Liver (tissue), 9 donors: ENCODE measurements around the gene PARD3. TPM values are rescaled to one million over a fixed set of nuclear protein-coding genes. Genes with fewer than 3 reads are reported as not detected.

Experiments
- DNase-seq: peaks from one replicate; pipeline ENCODE4 v3.0.0-alpha.2; 2017; ENCODE audit warnings: low spot score
- H3K27ac ChIP-seq, 2 donors: one replicate each; pipeline ENCODE4 v1.7.0; 2013; ENCODE audit warnings: inconsistent platforms in 2 of 2, low read length in 2 of 2, control low read depth in 1 of 2, low read depth in 1 of 2, mild to moderate bottlenecking in 1 of 2
- H3K27me3 ChIP-seq, 4 donors: one replicate each; pipeline versions ENCODE4 v1.6.1 to v1.7.0; 2013; ENCODE audit warnings: low read length in 3 of 4, inconsistent platforms in 1 of 4, mild to moderate bottlenecking in 1 of 4, moderate library complexity in 1 of 4; ENCODE audit not compliant: control insufficient read depth in 4 of 4, insufficient read depth in 4 of 4
- H3K36me3 ChIP-seq, 4 donors: one replicate each; pipeline versions ENCODE4 v1.6.1 to v1.7.0; 2013; ENCODE audit warnings: low read length in 3 of 4, mild to moderate bottlenecking in 3 of 4, low read depth in 1 of 4, moderate library complexity in 1 of 4; ENCODE audit not compliant: control insufficient read depth in 4 of 4, insufficient read depth in 3 of 4
- H3K4me1 ChIP-seq, 4 donors: one replicate each; pipeline versions ENCODE4 v1.6.1 to v1.7.0; 2013; ENCODE audit warnings: low read length in 3 of 4, mild to moderate bottlenecking in 3 of 4, moderate library complexity in 1 of 4; ENCODE audit not compliant: control insufficient read depth in 4 of 4, insufficient read depth in 4 of 4
- H3K4me3 ChIP-seq, 3 donors: one replicate each; pipeline versions ENCODE4 v1.6.1 to v1.7.0; 2013; ENCODE audit warnings: low read length in 3 of 3, control low read depth in 1 of 3, low read depth in 1 of 3, mild to moderate bottlenecking in 1 of 3
- H3K9ac ChIP-seq, 2 donors: one replicate each; pipeline ENCODE4 v1.7.0; 2013; ENCODE audit warnings: low read length in 2 of 2, mild to moderate bottlenecking in 2 of 2, moderate library complexity in 2 of 2, control low read depth in 1 of 2, low read depth in 1 of 2
- H3K9me3 ChIP-seq, 4 donors: one replicate each; pipeline versions ENCODE4 v1.6.1 to v1.7.0; 2013; ENCODE audit warnings: low read length in 3 of 4; ENCODE audit not compliant: control insufficient read depth in 4 of 4
- ATF3 ChIP-seq: IDR thresholded peaks from 2 replicates; pipeline ENCODE4 v1.6.1; 2016; ENCODE audit warnings: antibody characterized with exemption
- CTCF ChIP-seq: fragments of 150-350 bp; IDR thresholded peaks from 2 replicates; pipeline ENCODE4 v1.5.1; 2017; ENCODE audit warnings: improper control_type of control experiment, low read depth, low read length; ENCODE audit not compliant: missing input control
- EGR1 ChIP-seq, 2 donors: IDR thresholded peaks; 2 replicates each; pipeline ENCODE4 v1.6.1; 2016 to 2018; ENCODE audit warnings: antibody characterized with exemption in 2 of 2, low read depth in 2 of 2
- FOXA1 ChIP-seq: IDR thresholded peaks from 2 replicates; pipeline ENCODE4 v1.6.1; 2016; ENCODE audit warnings: antibody characterized with exemption
- FOXA2 ChIP-seq: IDR thresholded peaks from 2 replicates; pipeline ENCODE4 v1.6.1; 2016; ENCODE audit warnings: antibody characterized with exemption
- GABPA ChIP-seq, 2 donors: IDR thresholded peaks in 1 of 2; conservative IDR thresholded peaks in 1 of 2; 2 replicates each; pipeline ENCODE4 v1.6.1; 2016; ENCODE audit warnings: antibody characterized with exemption in 2 of 2, mild to moderate bottlenecking in 1 of 2, moderate library complexity in 1 of 2
- HNF4A ChIP-seq, 2 donors: conservative IDR thresholded peaks; 2 replicates each; pipeline ENCODE4 v1.6.1; 2016; ENCODE audit warnings: antibody characterized with exemption in 2 of 2, mild to moderate bottlenecking in 2 of 2
- HNF4G ChIP-seq: IDR thresholded peaks from 2 replicates; pipeline ENCODE4 v1.6.1; 2016; ENCODE audit warnings: antibody characterized with exemption
- JUND ChIP-seq, 2 donors: IDR thresholded peaks; 2 replicates each; pipeline ENCODE4 v1.6.1; 2016; ENCODE audit warnings: antibody characterized with exemption in 2 of 2
- NR2F2 ChIP-seq: IDR thresholded peaks from 2 replicates; pipeline ENCODE4 v1.6.1; 2016; ENCODE audit warnings: antibody characterized with exemption
- RAD21 ChIP-seq, 2 donors: IDR thresholded peaks; 2 replicates each; pipeline ENCODE4 v1.6.1; 2016; ENCODE audit warnings: antibody characterized with exemption in 2 of 2, mild to moderate bottlenecking in 2 of 2
- REST ChIP-seq: IDR thresholded peaks from 2 replicates; pipeline ENCODE4 v1.6.1; 2016; ENCODE audit warnings: antibody characterized with exemption, mild to moderate bottlenecking
- RXRA ChIP-seq, 2 donors: IDR thresholded peaks; 2 replicates each; pipeline ENCODE4 v1.6.1; 2017 to 2018; ENCODE audit warnings: antibody characterized with exemption in 2 of 2, mild to moderate bottlenecking in 1 of 2
- SP1 ChIP-seq: IDR thresholded peaks from 2 replicates; pipeline ENCODE4 v1.6.1; 2018; ENCODE audit warnings: antibody characterized with exemption, mild to moderate bottlenecking
- TAF1 ChIP-seq: conservative IDR thresholded peaks from 2 replicates; pipeline ENCODE4 v1.6.1; 2016; ENCODE audit warnings: antibody characterized with exemption, mild to moderate bottlenecking
- YY1 ChIP-seq: IDR thresholded peaks from 2 replicates; pipeline ENCODE4 v1.6.1; 2016; ENCODE audit warnings: antibody characterized with exemption, mild to moderate bottlenecking
- WGBS: extraction: QIAGEN DNeasy Blood & Tissue Kit; methylation state at CpG from one replicate; pipeline ENCODE4 v1.1.7; 2013; 5-methylcytosine and 5-hydroxymethylcytosine counted together
- polyA plus RNA-seq, 2 donors: library from polyadenylated mRNA; stranded (reverse) in 1 of 2; unstranded in 1 of 2; fragments of 200-250 nt in 1 of 2; fragments of >200 nt in 1 of 2; fragmentation: Nextera tagmentation in 1 of 2; extraction: Ambion mirVana in 1 of 2; gene quantifications; one replicate each; pipeline versions ENCODE4 v1.2.1 to v1.2.3, GENCODE V29; 2013 to 2015
- total RNA-seq, 2 donors: library from RNA; depleted of rRNA; stranded (reverse); fragments of >200 nt; gene quantifications; one replicate each; pipeline ENCODE4 v1.2.3, GENCODE V29; 2014
- TF ChIP-seq, protein P1 (sequence below): IDR thresholded peaks from 2 replicates; pipeline ENCODE4 v1.6.1; 2016; ENCODE audit warnings: antibody characterized with exemption
- TF ChIP-seq, protein P2 (sequence below): IDR thresholded peaks from 2 replicates; pipeline ENCODE4 v1.6.1; 2016; ENCODE audit warnings: antibody characterized with exemption
- donor health status: healthy.
- donor health status: healthy.
- donor health status: healthy.
- donor health status: healthy.
- donor health status: healthy.

The PARD3 gene
- total and polyA plus RNA-seq, 4 donors = 12.3 to 43.8 (median 13.5) TPM

- Histone ChIP-seq H3K4me1 (peaks cover 0 to 10% (median 7%) of the 10 kb centered on the region in 4 donors), H3K27ac (no peak overlapping the region), H3K9ac (no peak overlapping the region), H3K36me3 (no peaks in the 10 kb centered on the region), H3K27me3 (no peaks in the 10 kb centered on the region), H3K9me3 (no peaks in the 10 kb centered on the region), H3K4me3 (no peak overlapping the region)
- no peak for DNase-seq
- WGBS = 86% methylated on average over 4 of the region's 4 CpGs
- TF ChIP-seq ATF3 (no peak), FOXA1 (no peak), FOXA2 (no peak), REST (no peak), RAD21 (IDR thresholded peaks at IDR 0.05) (no peak), YY1 (no peak), TAF1 (no peak), JUND (IDR thresholded peaks at IDR 0.05) (no peak), HNF4A (conservative IDR thresholded peaks at IDR 0.05) (no peak), RXRA (IDR thresholded peaks at IDR 0.05) (no peak), EGR1 (IDR thresholded peaks at IDR 0.05; ENCODE audit: low read depth in 2 of 2) (no peak)
- TF ChIP-seq, protein P1, sequence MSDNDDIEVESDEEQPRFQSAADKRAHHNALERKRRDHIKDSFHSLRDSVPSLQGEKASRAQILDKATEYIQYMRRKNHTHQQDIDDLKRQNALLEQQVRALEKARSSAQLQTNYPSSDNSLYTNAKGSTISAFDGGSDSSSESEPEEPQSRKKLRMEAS = no peak
These were observed 330.9 kb downstream of the PARD3 start for GRCh38 chr10:34484164-34484563.

DNA sequence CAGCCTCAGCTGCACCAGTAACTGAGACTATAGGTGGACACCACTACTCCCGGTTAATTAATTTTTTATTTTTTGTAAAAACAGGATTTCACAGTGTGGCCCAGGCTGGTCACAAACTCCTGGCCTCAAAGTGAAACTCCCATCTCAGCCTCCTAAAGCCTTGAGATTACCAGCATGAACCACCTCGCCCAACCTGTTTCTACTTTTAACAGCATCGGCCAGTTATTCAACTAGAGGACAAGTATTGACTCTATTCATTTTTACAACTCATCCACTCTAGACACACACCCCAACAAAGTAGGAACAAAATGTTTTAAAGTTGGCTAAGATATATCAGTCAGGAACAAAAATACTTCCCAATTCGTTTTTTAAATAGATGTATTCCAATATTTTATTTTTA is 334.8 kb downstream of the PARD3 start:
- no peak overlapping the region for H3K27ac ChIP-seq
- 89% methylated on average over 4 of the region's 4 CpGs for WGBS
- no peaks in the 10 kb centered on the region for H3K27me3 ChIP-seq
- no peak for TF ChIP-seq FOXA1
- no peak for TF ChIP-seq TAF1
- no peak for TF ChIP-seq REST
- no peak for TF ChIP-seq HNF4A (conservative IDR thresholded peaks at IDR 0.05)
- TF ChIP-seq SP1 = no peak
- no peak for TF ChIP-seq EGR1 (IDR thresholded peaks at IDR 0.05; ENCODE audit: low read depth in 2 of 2)
- no peak for TF ChIP-seq ATF3
- TF ChIP-seq RXRA (IDR thresholded peaks at IDR 0.05) = no peak
- no peak for TF ChIP-seq GABPA (IDR thresholded peaks at IDR 0.05 in 1 of 2, conservative IDR thresholded peaks at IDR 0.05 in 1 of 2)
- TF ChIP-seq YY1 = no peak
- no peak for TF ChIP-seq RAD21 (IDR thresholded peaks at IDR 0.05)
- no peak for TF ChIP-seq JUND (IDR thresholded peaks at IDR 0.05)
- TF ChIP-seq FOXA2 = no peak
- no peak for TF ChIP-seq HNF4G
- no peak for TF ChIP-seq NR2F2
- no peak for TF ChIP-seq CTCF
- TF ChIP-seq, protein P2, sequence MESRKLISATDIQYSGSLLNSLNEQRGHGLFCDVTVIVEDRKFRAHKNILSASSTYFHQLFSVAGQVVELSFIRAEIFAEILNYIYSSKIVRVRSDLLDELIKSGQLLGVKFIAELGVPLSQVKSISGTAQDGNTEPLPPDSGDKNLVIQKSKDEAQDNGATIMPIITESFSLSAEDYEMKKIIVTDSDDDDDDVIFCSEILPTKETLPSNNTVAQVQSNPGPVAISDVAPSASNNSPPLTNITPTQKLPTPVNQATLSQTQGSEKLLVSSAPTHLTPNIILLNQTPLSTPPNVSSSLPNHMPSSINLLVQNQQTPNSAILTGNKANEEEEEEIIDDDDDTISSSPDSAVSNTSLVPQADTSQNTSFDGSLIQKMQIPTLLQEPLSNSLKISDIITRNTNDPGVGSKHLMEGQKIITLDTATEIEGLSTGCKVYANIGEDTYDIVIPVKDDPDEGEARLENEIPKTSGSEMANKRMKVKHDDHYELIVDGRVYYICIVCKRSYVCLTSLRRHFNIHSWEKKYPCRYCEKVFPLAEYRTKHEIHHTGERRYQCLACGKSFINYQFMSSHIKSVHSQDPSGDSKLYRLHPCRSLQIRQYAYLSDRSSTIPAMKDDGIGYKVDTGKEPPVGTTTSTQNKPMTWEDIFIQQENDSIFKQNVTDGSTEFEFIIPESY = no peak
- TF ChIP-seq, protein P1 = no peak
- no peaks in the 10 kb centered on the region for H3K9me3 ChIP-seq
- H3K4me1 ChIP-seq = peaks cover 0 to 10% (median 7%) of the 10 kb centered on the region in 4 donors
- no peak overlapping the region for H3K9ac ChIP-seq
- no peak overlapping the region for H3K4me3 ChIP-seq
- no peak for DNase-seq
- H3K36me3 ChIP-seq = peaks cover 0 to 3% (median 0%) of the 10 kb centered on the region in 4 donors
